ENCODE data around the gene HPDL.
"Not testable (repeated sequence)": the region's sequence is repeated elsewhere in the genome, so short reads cannot be mapped to it uniquely, and the experiment has no call there.

DNA sequence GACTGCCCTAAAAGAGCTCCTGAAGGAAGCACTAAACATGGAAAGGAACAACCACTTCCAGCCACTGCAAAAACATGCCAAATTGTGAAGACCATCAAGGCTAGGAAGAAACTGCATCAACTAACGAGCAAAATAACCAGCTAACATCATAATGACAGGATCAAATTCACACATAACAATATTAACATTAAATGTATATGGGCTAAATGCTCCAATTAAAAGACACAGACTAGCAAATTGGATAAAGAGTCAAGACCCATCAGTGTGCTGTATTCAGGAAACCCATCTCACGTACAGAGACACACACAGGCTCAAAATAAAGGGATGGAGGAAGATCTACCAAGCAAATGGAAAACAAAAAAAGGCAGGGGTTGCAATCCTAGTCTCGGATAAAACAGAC, 40.2 kb upstream of the HPDL start:
- TF ChIP-seq HDAC2, RFX5, EP300 (IDR thresholded peaks at IDR 0.05): not testable (repeated sequence)
- TF ChIP-seq, protein P1, sequence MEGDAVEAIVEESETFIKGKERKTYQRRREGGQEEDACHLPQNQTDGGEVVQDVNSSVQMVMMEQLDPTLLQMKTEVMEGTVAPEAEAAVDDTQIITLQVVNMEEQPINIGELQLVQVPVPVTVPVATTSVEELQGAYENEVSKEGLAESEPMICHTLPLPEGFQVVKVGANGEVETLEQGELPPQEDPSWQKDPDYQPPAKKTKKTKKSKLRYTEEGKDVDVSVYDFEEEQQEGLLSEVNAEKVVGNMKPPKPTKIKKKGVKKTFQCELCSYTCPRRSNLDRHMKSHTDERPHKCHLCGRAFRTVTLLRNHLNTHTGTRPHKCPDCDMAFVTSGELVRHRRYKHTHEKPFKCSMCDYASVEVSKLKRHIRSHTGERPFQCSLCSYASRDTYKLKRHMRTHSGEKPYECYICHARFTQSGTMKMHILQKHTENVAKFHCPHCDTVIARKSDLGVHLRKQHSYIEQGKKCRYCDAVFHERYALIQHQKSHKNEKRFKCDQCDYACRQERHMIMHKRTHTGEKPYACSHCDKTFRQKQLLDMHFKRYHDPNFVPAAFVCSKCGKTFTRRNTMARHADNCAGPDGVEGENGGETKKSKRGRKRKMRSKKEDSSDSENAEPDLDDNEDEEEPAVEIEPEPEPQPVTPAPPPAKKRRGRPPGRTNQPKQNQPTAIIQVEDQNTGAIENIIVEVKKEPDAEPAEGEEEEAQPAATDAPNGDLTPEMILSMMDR (IDR thresholded peaks at IDR 0.05), result not testable (repeated sequence)
